Body of pancreas (tissue), 4 donors: Measurements from ENCODE around the gene SPAST.

Experiments
- CTCF ChIP-seq, 7 experiments: fragments of 450-650 bp in 4 of 7; fragments of 200-600 bp in 3 of 7; sonication (generic) in 3 of 7; IDR thresholded peaks; one replicate each; pipeline ENCODE4 v1.5.1; 2016 to 2019; ENCODE audit warnings: antibody characterized with exemption in 7 of 7
- POLR2A ChIP-seq, 3 donors: fragments of 450-650 bp; IDR thresholded peaks; one replicate each; pipeline ENCODE4 v1.6.1; 2016; ENCODE audit warnings: antibody characterized with exemption in 3 of 3, mild to moderate bottlenecking in 2 of 3

GRCh38 chr2:32074134-32074506, 10.8 kb downstream of the SPAST start:
- TF ChIP-seq CTCF (IDR thresholded peaks at IDR 0.05) (no peak), POLR2A (IDR thresholded peaks at IDR 0.05) (no peak)
